K562 (cell line): ENCODE data around the gene BST1. TPM values are rescaled to one million over a fixed set of nuclear protein-coding genes. Genes with fewer than 3 reads are reported as not detected.

Source experiments
- ATF6 ChIP-seq: sonication (generic); formaldehyde crosslinking; IDR thresholded peaks from 2 replicates; pipeline ENCODE4 v1.4.0; 2020; ENCODE audit warnings: mild to moderate bottlenecking, missing genetic modification reagents
- DEAF1 ChIP-seq: fragments of 450-650 bp; formaldehyde crosslinking; IDR thresholded peaks from 2 replicates; pipeline ENCODE4 v1.4.0; 2020; ENCODE audit warnings: mild to moderate bottlenecking, moderate library complexity
- EZH2 ChIP-seq: IDR thresholded peaks from 2 replicates; pipeline ENCODE4 v1.6.1; 2012; ENCODE audit warnings: low read depth, mild to moderate bottlenecking, inconsistent platforms, low read length, borderline replicate concordance
- HMGXB4 ChIP-seq: sonication (generic); formaldehyde crosslinking; IDR thresholded peaks from 2 replicates; pipeline ENCODE4 v1.8.1; 2023; ENCODE audit warnings: mild to moderate bottlenecking, missing genetic modification reagents
- MTA2 ChIP-seq: fragments of 450-650 bp; IDR thresholded peaks from 2 replicates; pipeline ENCODE4 v1.6.1; 2016; ENCODE audit warnings: low read depth
- POLR2AphosphoS2 ChIP-seq: IDR thresholded peaks from 2 replicates; pipeline ENCODE4 v1.6.1; 2012; ENCODE audit warnings: low read length, improper control_type of control experiment
- POLR3A ChIP-seq: IDR thresholded peaks from 2 replicates; pipeline ENCODE4 v1.6.1; 2011; ENCODE audit warnings: borderline replicate concordance, mild to moderate bottlenecking, moderate library complexity; ENCODE audit not compliant: insufficient read length, insufficient read depth; ENCODE audit errors: extremely low read depth
- PTTG1 ChIP-seq: fragments of 450-650 bp; IDR thresholded peaks from 2 replicates; pipeline ENCODE4 v1.6.1; 2016; ENCODE audit warnings: low read depth, mild to moderate bottlenecking, missing genetic modification characterization, missing compliant biosample characterization
- RBFOX2 ChIP-seq: fragments of 200-400 bp; formaldehyde crosslinking; IDR thresholded peaks from 2 replicates; pipeline ENCODE4 v1.6.1; 2017; ENCODE audit warnings: low read depth, mild to moderate bottlenecking, low read length, moderate library complexity
- RCOR1 ChIP-seq, 2 experiments: IDR thresholded peaks; 2 replicates each; pipeline ENCODE4 v1.6.1; 2012; ENCODE audit warnings: low read depth in 2 of 2, low read length in 2 of 2, borderline replicate concordance in 1 of 2, improper control_type of control experiment in 1 of 2
- SAP30 ChIP-seq: fragments of 200-600 bp; sonication (generic); IDR thresholded peaks from 2 replicates; pipeline ENCODE4 v1.6.1; 2012; ENCODE audit warnings: borderline replicate concordance, low read depth, mild to moderate bottlenecking, moderate library complexity, low read length, control low read depth, inconsistent platforms; ENCODE audit not compliant: insufficient read depth, poor library complexity, severe bottlenecking
- SP2 ChIP-seq: IDR thresholded peaks from 2 replicates; pipeline ENCODE4 v1.6.1; 2011; ENCODE audit warnings: mild to moderate bottlenecking, low read depth, low read length, moderate library complexity; ENCODE audit not compliant: poor library complexity, severe bottlenecking; ENCODE audit errors: extremely low read depth
- SREBF2 ChIP-seq: sonication (generic); formaldehyde crosslinking; IDR thresholded peaks from 2 replicates; pipeline ENCODE4 v1.4.0; 2020; ENCODE audit warnings: mild to moderate bottlenecking, missing genetic modification reagents
- TRIM25 ChIP-seq: fragments of 450-650 bp; IDR thresholded peaks from 2 replicates; pipeline ENCODE4 v1.7.0; 2016; ENCODE audit warnings: borderline replicate concordance
- YBX1 ChIP-seq: fragments of 450-650 bp; IDR thresholded peaks from 2 replicates; pipeline ENCODE4 v1.7.1; 2016; ENCODE audit warnings: mild to moderate bottlenecking
- ZNF384 ChIP-seq: IDR thresholded peaks from 2 replicates; pipeline ENCODE4 v1.6.1; 2012; ENCODE audit warnings: low read depth, low read length, improper control_type of control experiment
- ZNF449 ChIP-seq: fragments of 250-450 bp; sonication (Bioruptor Pico); IDR thresholded peaks from 2 replicates; pipeline ENCODE4 v1.8.0; 2022; ENCODE audit warnings: moderate library complexity, mild to moderate bottlenecking, inconsistent platforms
- polyA plus RNA-seq, 8 experiments: library from polyadenylated mRNA; depleted of rRNA in 4 of 8; stranded (reverse) in 5 of 8; unstranded in 3 of 8; fragments of >200 nt; fragmentation: Nextera tagmentation in 2 of 8; fragmentation: Illumina TruSeq in 1 of 8; extraction: Ambion mirVana in 2 of 8; extraction: Trizol in 1 of 8; gene quantifications; 2 replicates each; pipeline versions ENCODE4 v1.2.1 to v1.2.3, GENCODE V29; 2011 to 2014; ENCODE audit warnings: inconsistent platforms in 1 of 8, missing spikeins in 1 of 8
- total RNA-seq, 7 experiments: library from RNA; depleted of rRNA in 6 of 7; stranded (reverse); fragments of >200 nt in 6 of 7; fragmentation: Illumina TruSeq in 2 of 7; extraction: Trizol in 2 of 7; gene quantifications; 2 replicates each; pipeline versions ENCODE4 v1.2.1 to v1.2.3, GENCODE V29; 2011 to 2021; ENCODE audit warnings: low replicate concordance in 1 of 7

Gene BST1
- total and polyA plus RNA-seq, 9 of the 15 experiments (the other 6 are each of a cell fraction or from before 2014, with no cell fraction given), result 0.04 to 0.38 (median 0.07) TPM; not detected in 6

- TF ChIP-seq DEAF1 (CRISPR knock-in tag) (no peak), POLR3A (no peak), PTTG1 (tag) (no peak), ZNF449 (no peak), RCOR1 (IDR thresholded peaks at IDR 0.05; ENCODE audit: borderline replicate concordance in 1 of 2, low read depth in 2 of 2, low read length in 2 of 2) (peak in 1 of 2 experiments; percentile 4; a peak in 1 of 4 replicates), SAP30 (peak; percentile 97), ZNF384 (peak; percentile 43; the same call in 1 of the 2 replicates), YBX1 (no peak), HMGXB4 (CRISPR knock-in tag) (no peak; the same call in 1 of the 2 replicates), SREBF2 (CRISPR knock-in tag) (no peak), SP2 (no peak), ATF6 (CRISPR knock-in tag) (0 out of 2 replicates have a peak, but pooled peaks have one; percentile 7), POLR2AphosphoS2 (no peak), TRIM25 (no peak), EZH2 (no peak), MTA2 (no peak), RBFOX2 (peak; percentile 96)
These were observed 21.3 kb upstream of the BST1 start, which contains the start of gene FAM200B (continued) for GRCh38 chr4:15681372-15682241.
